ENCODE data around the gene ARHGEF7. TPM values are rescaled to one million over a fixed set of nuclear protein-coding genes. Genes with fewer than 3 reads are reported as not detected.

Gene ARHGEF7
- total RNA-seq, 1 donor from 2014 or later, result 57.5 TPM

GRCh38 chr13:111288276-111288675, 173.2 kb downstream of the ARHGEF7 start:
- no peak for DNase-seq (ENCODE audit: extremely low spot score in 2 of 2)
- Histone ChIP-seq H3K9me3 (no peaks in the 10 kb centered on the region), H3K36me3 (peaks cover 0 to 70% of the 10 kb centered on the region in 2 donors), H3K27ac (no peak overlapping the region), H3K4me3 (no peak overlapping the region), H3K27me3 (no peaks in the 10 kb centered on the region), H3K4me1 (peaks cover 3% of the 10 kb centered on the region)
- intact Hi-C loops (cut with DNase I), result no loop called here
- no peak for TF ChIP-seq POLR2AphosphoS5 (IDR thresholded peaks at IDR 0.05; ENCODE audit: insufficient read depth in 1 of 2, low read depth in 1 of 2)
- TF ChIP-seq CTCF (IDR thresholded peaks at IDR 0.05), result no peak
- TF ChIP-seq POLR2A (IDR thresholded peaks at IDR 0.05), result no peak

GRCh38 chr13:111289251-111289650, 174.1 kb downstream of the ARHGEF7 start:
- H3K36me3 ChIP-seq, result peaks cover 0 to 68% of the 10 kb centered on the region in 2 donors
- no peaks in the 10 kb centered on the region for H3K27me3 ChIP-seq
- no peaks in the 10 kb centered on the region for H3K4me1 ChIP-seq
- no peak overlapping the region for H3K4me3 ChIP-seq
- intact Hi-C loops (cut with DNase I), result no loop called here
- H3K9me3 ChIP-seq, result no peaks in the 10 kb centered on the region
- no peak overlapping the region for H3K27ac ChIP-seq
- DNase-seq (ENCODE audit: extremely low spot score in 2 of 2), result no peak
- TF ChIP-seq CTCF (IDR thresholded peaks at IDR 0.05), result no peak
- TF ChIP-seq POLR2AphosphoS5 (IDR thresholded peaks at IDR 0.05; ENCODE audit: insufficient read depth in 1 of 2, low read depth in 1 of 2), result no peak
- no peak for TF ChIP-seq POLR2A (IDR thresholded peaks at IDR 0.05)

GRCh38 chr13:111291908-111292307, 176.8 kb downstream of the ARHGEF7 start:
- Histone ChIP-seq H3K36me3 (peaks cover 0 to 61% of the 10 kb centered on the region in 2 donors), H3K27ac (no peak overlapping the region), H3K4me3 (no peak overlapping the region), H3K9me3 (no peaks in the 10 kb centered on the region), H3K27me3 (no peaks in the 10 kb centered on the region), H3K4me1 (no peaks in the 10 kb centered on the region)
- intact Hi-C loops (cut with DNase I), result no loop called here
- TF ChIP-seq CTCF (IDR thresholded peaks at IDR 0.05) (no peak), POLR2AphosphoS5 (IDR thresholded peaks at IDR 0.05; ENCODE audit: insufficient read depth in 1 of 2, low read depth in 1 of 2) (no peak), POLR2A (IDR thresholded peaks at IDR 0.05) (no peak)
- DNase-seq (ENCODE audit: extremely low spot score in 2 of 2), result no peak

GRCh38 chr13:111292710-111293485, 177.8 kb downstream of the ARHGEF7 start:
- no peak overlapping the region for H3K27ac ChIP-seq
- TF ChIP-seq POLR2A (IDR thresholded peaks at IDR 0.05) (no peak), CTCF (IDR thresholded peaks at IDR 0.05) (no peak), POLR2AphosphoS5 (IDR thresholded peaks at IDR 0.05; ENCODE audit: insufficient read depth in 1 of 2, low read depth in 1 of 2) (no peak)
- peaks cover 0 to 57% of the 10 kb centered on the region in 2 donors for H3K36me3 ChIP-seq
- DNase-seq (ENCODE audit: extremely low spot score in 2 of 2), result no peak
- intact Hi-C loops (cut with DNase I), result no loop called here
- H3K4me3 ChIP-seq, result no peak overlapping the region
- no peaks in the 10 kb centered on the region for H3K27me3 ChIP-seq
- no peaks in the 10 kb centered on the region for H3K4me1 ChIP-seq
- no peaks in the 10 kb centered on the region for H3K9me3 ChIP-seq

- peaks cover 0 to 52% of the 10 kb centered on the region in 2 donors for H3K36me3 ChIP-seq
Measured at GRCh38 chr13:111295886-111296285, 180.8 kb downstream of the ARHGEF7 start.

More at GRCh38 chr13:111295886-111296285, 180.8 kb downstream of the ARHGEF7 start:
- TF ChIP-seq CTCF (IDR thresholded peaks at IDR 0.05) (no peak), POLR2AphosphoS5 (IDR thresholded peaks at IDR 0.05; ENCODE audit: insufficient read depth in 1 of 2, low read depth in 1 of 2) (no peak), POLR2A (IDR thresholded peaks at IDR 0.05) (no peak)
- intact Hi-C loops (cut with DNase I), result no loop called here
- Histone ChIP-seq H3K27ac (no peak overlapping the region), H3K4me3 (no peak overlapping the region), H3K27me3 (no peaks in the 10 kb centered on the region), H3K4me1 (no peaks in the 10 kb centered on the region), H3K9me3 (no peaks in the 10 kb centered on the region)
- DNase-seq (ENCODE audit: extremely low spot score in 2 of 2), result no peak

Measured in vagina (tissue), 2 donors.